GM08714 (cell line): ENCODE measurements around the gene PTDSS2.
"Not testable (repeated sequence)": the region's sequence is repeated elsewhere in the genome, so short reads cannot be mapped to it uniquely, and the experiment has no call there.

Experiments
- H3K4me3 ChIP-seq: fragments of 200-500 bp; sonication (Bioruptor generic); 2 replicates; pipeline ENCODE4 v1.5.1; 2014; ENCODE audit warnings: mild to moderate bottlenecking, low read length, inconsistent platforms
- ZNF274 ChIP-seq: IDR thresholded peaks from 2 replicates; pipeline ENCODE4 v1.6.1; 2012; ENCODE audit warnings: mild to moderate bottlenecking, low read depth, low read length

Gene PTDSS2

GRCh38 chr11:418343-419247 is 31.5 kb upstream of the PTDSS2 start:
- no peak overlapping the region for H3K4me3 ChIP-seq
- no peak for TF ChIP-seq ZNF274

- no peak for TF ChIP-seq ZNF274
- no peak overlapping the region for H3K4me3 ChIP-seq
Measured at GRCh38 chr11:419248-420005, 30.7 kb upstream of the PTDSS2 start.

GRCh38 chr11:420054-420910 is 29.8 kb upstream of the PTDSS2 start:
- no peak overlapping the region for H3K4me3 ChIP-seq
- TF ChIP-seq ZNF274 = no peak

- TF ChIP-seq ZNF274 = no peak
- no peak overlapping the region for H3K4me3 ChIP-seq
Measured at GRCh38 chr11:420911-421321, 29.2 kb upstream of the PTDSS2 start.

- no peak for TF ChIP-seq ZNF274
- no peak overlapping the region for H3K4me3 ChIP-seq
Measured at GRCh38 chr11:422249-422656, 27.8 kb upstream of the PTDSS2 start.

- H3K4me3 ChIP-seq = no peak overlapping the region
- TF ChIP-seq ZNF274 = no peak
Measured at GRCh38 chr11:424232-424631, 25.8 kb upstream of the PTDSS2 start.

- not testable (repeated sequence) for H3K4me3 ChIP-seq
Measured at GRCh38 chr11:424766-425165, 25.3 kb upstream of the PTDSS2 start.

- no peak for TF ChIP-seq ZNF274
- no peak overlapping the region for H3K4me3 ChIP-seq
Measured at GRCh38 chr11:425301-425700, 24.8 kb upstream of the PTDSS2 start.

GRCh38 chr11:426851-427250 is 23.2 kb upstream of the PTDSS2 start:
- H3K4me3 ChIP-seq = no peak overlapping the region
- TF ChIP-seq ZNF274 = no peak

- TF ChIP-seq ZNF274 = no peak
- H3K4me3 ChIP-seq = no peak overlapping the region
Measured at GRCh38 chr11:428295-428694, 21.8 kb upstream of the PTDSS2 start.

GRCh38 chr11:429391-429790 is 20.7 kb upstream of the PTDSS2 start:
- TF ChIP-seq ZNF274 = no peak
- no peak overlapping the region for H3K4me3 ChIP-seq

GRCh38 chr11:429931-430456 is 20.1 kb upstream of the PTDSS2 start:
- no peak overlapping the region for H3K4me3 ChIP-seq
- TF ChIP-seq ZNF274 = no peak

- no peak for TF ChIP-seq ZNF274
- no peak overlapping the region for H3K4me3 ChIP-seq
Measured at GRCh38 chr11:431921-432320, 18.2 kb upstream of the PTDSS2 start.

- TF ChIP-seq ZNF274 = no peak
- H3K4me3 ChIP-seq = no peak overlapping the region
Measured at GRCh38 chr11:432501-433100, 17.5 kb upstream of the PTDSS2 start.

- no peak overlapping the region for H3K4me3 ChIP-seq
- TF ChIP-seq ZNF274 = no peak
Measured at GRCh38 chr11:433111-433510, 17.0 kb upstream of the PTDSS2 start.
